HL-60/S4 (cell line): Measurements from ENCODE around the gene IMMP2L.
"Not testable (repeated sequence)": the region's sequence is repeated elsewhere in the genome, so short reads cannot be mapped to it uniquely, and the experiment has no call there.

Experiments
- in situ Hi-C: fragments of 300-500 bp; cut with MboI; formaldehyde crosslinking; loops from 2 replicates; pipeline ENCODE4 v1.14.3; 2022; ENCODE audit warnings: low sequenced_read_pairs

IMMP2L gene

DNA sequence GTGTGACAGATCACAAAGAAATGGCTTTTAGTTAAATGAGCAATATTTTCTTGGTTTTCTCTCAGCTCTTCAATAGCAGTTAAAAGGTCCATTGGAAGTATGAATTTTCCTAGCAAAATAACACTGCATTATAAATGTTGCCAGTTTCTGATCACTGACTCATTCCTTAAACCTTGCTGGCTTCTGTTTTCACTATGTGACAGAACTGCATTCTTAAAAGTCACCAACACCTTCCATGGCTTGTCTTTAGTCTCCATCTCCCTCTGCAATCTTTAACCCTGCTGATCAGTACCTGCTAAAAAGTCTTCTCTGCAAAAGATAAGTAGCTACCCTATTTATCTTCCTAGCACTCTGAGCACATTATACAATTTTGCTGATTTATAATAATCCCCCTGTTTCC, 876.4 kb downstream of the IMMP2L start:
- in situ Hi-C loops, result no loop called here

DNA sequence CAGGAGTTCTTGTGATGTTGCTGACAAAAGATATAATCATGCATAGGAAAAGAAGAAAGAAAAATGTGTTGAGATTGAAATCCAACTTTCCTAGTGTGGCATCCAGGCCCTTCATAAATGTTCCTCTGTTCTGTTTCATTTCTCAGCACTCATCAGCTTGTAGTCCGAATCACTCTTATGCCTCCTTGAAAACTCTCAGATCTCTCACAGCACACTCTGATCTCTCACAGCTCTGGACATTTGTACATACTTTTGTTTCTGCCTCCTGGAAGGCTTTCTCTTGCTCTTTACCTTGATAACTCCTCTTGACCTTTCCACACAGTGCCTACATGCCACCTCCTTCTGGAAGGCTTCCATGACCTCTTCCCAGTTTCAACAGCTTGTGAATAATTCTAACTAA, 880.4 kb downstream of the IMMP2L start:
- in situ Hi-C loops, result no loop called here

DNA sequence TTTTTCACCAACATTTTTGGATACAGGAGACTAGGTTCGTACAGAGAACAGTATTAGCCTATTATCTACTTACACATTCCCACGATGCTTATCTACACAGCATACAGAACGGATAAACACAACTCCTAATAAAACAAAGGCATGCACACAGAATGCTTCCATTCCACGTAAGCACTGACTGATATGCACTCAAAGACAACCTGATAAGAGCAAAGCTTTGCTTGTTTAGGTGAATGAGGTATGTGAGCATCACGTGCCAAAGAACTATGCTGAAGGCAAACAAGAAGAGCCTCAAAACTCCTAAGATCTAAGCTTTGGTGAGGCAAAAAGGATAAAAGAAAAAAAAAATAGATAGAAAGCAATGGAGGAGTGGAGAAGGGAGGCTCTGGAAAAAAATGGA, 884.9 kb downstream of the IMMP2L start:
- in situ Hi-C loops, result no loop called here

DNA sequence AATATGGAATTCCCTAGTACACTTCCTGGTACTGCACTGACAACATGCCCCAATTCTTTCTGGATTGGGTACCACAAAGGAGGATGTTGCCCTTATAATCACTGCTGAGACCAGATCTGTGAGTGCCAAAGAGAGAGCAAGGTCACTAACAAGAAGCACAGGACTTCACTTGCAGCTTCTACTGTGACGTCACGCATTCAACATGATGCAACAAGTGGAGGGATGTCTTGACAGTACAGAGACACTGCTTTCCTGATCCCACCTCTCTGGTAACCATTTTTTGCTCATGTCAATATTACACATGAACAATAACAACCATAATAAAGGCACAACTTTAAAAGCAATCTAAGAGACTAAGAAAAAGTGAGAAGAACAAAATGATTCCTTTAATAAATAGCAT, 885.5 kb downstream of the IMMP2L start:
- in situ Hi-C loops, result no loop called here

DNA sequence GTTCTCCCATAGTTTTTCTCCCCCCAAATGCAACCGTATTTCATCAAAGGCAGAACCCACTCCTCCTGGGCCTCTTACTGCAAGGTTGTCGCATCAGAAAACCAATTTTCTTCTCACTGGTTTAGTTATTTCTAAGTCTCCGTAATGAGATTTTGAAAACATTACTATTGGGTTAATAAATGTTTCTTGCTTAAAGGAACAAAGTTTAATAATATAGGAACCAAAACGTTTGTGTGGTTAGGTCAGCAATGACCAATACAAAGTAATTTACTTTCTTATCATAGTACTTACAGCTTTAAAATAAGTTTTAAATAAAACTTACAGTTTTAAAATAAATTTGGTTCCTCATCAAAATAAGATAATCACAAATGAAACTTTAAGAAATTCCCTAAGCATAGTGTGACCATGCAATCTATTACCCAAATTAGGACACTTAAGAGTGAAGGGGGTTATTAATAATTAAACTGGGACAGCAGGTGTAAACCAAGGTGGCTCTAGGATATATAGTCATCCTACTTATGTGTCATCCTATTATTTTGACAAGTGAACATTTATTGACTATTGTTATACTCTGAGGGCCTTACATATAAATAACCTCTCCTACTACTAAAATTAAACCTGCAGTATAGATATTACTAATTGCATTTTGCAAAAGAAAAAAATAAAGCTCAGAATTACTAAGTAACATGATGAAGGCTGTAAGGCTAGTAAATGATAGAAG, 886.7 kb downstream of the IMMP2L start:
- in situ Hi-C loops, result no loop called here

DNA sequence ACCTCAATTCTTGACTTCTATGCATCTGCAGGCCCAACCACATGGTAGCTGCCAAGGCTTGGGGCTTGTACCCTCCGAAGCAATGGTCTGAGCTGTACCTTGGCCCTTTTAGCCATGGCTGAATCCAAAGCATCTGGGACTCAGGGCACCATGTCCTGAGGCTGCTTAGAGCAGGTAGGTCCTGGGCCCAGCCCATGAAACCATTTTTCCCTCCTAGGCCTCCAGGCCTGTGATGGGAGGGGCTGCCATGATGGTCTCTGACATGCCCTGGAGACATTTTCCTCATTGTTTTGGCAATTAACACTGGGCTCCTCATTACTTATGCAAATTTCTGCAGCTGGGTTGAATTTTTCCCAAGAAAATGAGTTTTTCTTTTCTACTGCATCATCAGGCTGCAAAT, 889.1 kb downstream of the IMMP2L start:
- in situ Hi-C loops, result no loop called here

DNA sequence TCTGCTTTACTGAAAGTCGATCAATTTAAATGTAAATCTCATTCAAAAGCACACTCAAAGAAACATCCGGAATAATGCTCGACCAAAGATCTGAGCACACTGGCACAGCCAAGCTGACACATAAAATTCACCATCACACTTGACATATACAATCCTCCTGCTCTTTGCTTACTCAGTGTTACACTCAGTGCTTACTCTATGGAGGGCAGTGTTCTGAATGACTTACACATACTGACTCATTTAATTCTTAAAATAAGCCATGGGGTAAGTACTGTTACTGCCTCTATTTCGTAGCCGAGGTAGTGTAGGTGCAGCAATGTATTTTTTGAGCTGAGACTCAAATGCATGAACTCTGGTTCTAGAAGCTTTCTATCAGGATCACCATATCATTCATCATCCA, 892.9 kb downstream of the IMMP2L start:
- in situ Hi-C loops, result no loop called here

DNA sequence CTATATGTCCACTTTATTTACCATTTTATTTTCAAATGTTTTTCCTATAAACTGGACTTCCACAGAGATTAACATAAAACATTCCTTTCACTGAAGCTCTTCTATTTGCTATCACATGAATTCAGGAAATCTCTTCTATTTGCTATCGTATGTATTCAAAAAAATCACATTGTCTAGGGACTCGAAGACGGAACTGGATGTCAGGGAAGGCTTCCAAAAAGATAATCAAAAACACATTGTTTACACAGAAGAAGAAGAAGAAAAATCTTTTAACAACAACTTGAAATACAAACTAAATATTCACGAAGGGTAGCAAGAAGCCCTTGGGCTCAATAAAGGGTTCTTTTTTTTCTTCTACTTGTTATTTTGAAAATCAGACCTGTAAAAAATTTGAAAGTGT, 897.5 kb downstream of the IMMP2L start:
- in situ Hi-C loops, result no loop called here

DNA sequence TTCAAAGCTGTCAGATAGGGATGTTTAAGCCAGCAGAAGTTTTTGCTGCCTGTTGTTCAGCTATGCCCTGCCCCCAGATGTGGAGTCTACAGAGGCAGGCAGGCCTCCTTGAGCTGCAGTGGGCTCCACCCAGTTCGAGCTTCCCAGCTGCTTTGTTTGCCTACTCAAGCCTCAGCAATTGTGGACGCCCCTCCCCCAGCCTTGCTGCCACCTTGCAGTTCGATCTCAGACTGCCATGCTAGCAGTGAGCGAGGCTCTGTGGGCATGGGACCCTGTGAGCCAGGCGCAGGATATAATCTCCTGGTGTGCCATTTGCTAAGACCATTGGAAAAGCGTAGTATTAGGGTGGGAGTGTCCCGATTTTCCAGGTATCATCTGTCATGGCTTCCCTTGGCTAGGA, 901.7 kb downstream of the IMMP2L start:
- in situ Hi-C loops, result not testable (repeated sequence)

DNA sequence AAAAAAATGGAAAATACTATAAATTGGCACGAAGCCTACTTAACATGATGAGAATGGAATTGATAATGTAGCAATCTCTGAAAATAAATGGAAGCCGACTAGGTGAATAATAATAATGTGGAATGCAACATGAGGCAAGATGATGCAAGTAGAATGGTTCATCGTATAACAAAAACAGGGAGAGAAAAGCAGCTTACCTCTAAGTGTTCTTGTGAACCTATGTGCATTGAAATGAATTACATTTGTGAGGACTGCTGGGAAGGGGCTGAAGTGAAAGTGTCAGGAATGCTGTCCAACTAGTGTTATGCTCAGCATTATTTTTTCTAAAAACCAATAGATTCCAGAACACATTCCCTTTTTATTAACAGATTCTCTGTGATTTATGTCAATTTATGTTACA, 912.0 kb downstream of the IMMP2L start:
- in situ Hi-C loops, result no loop called here

DNA sequence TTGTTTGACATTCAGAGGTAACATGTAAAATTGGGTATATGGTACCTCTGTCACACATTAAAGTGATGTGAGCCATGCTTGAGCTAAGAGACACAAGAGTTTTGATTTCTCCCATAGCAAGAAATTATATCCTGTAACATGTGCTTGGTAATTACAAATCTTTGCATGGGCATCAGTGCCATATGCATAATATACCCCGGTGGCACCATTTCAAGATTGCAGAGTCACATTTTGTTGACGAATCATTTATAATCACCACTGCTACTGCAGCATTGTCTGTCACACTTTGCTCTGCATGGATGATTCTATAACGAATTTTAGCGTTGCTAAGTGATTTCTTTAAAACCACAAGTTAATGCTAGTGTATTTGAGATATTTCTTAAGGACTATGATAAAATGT, 915.0 kb downstream of the IMMP2L start:
- in situ Hi-C loops, result no loop called here

DNA sequence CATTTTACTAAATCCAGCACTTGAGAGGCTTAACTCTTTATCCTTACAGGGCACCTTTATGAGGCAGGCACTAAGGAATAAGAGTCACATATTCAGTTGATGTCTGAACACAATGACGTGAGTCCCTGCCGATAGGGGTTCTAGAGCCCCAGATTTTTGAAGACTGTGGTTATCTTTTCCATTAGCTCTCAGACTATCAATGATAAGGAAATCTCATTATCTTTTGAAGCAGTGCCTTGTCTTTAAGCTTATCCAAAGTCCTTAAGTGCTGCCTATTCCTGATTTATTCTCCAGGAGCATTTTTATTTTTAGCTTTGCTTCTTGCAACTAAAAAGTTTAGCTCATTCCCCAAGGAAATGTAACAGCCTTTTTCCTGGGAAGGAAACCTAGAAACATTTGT, 915.5 kb downstream of the IMMP2L start:
- in situ Hi-C loops, result no loop called here

DNA sequence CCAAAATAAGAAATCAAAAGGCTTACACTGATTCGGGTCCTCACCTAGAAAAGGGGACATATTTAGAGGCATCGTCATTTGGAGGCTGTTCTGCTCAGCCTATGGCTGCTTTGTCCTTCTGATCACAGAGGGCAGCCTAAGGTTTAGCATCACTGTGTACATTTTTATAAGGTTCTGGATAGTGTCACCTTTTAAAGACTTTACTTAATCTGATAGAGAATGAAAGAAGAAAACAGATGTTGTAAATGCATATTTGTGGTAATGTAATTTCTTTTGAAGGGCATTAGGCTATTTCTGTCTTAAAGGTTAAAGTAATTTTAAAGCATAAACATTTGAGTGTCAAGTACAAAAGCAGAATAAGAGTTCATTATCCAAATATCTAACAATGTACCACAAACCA, 916.7 kb downstream of the IMMP2L start:
- in situ Hi-C loops, result no loop called here

DNA sequence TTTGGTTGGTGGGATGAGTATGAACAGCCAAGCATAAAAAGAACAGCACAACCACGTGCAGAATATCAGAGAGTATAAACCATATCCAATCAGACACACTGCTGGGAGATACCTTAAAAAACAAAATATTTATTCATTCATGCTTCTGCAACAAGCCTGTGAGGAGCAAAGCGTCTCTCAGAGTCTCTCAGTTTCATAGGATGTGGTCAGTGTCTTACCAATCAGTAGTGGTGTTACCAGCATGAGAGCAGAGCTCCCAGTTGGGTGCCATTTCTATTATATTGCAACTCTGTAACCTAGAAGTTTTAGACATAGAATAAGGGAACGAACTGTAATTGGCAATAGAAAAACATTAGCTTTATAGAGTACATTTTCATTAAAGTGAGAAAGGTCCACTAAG, 917.2 kb downstream of the IMMP2L start:
- in situ Hi-C loops, result no loop called here

DNA sequence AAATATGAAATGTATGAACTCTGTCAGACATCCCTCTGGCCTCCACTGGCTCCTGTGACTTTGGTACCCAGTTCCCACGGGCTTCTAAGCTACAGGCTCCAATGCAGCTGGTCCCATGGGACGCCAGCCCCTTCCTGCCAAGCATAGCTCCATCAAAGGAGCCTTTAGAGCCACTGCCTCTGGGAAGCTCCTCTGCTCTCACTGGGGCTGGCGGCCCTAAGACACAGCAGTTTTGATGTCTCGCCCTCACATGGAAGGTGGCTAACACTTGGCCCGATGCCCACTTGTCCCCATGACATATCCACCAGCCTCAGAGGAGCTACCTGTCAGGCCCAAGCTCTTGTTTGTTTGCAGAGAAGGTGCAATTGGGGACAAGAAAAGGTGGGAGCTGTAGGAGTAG, 925.0 kb downstream of the IMMP2L start:
- in situ Hi-C loops, result no loop called here

DNA sequence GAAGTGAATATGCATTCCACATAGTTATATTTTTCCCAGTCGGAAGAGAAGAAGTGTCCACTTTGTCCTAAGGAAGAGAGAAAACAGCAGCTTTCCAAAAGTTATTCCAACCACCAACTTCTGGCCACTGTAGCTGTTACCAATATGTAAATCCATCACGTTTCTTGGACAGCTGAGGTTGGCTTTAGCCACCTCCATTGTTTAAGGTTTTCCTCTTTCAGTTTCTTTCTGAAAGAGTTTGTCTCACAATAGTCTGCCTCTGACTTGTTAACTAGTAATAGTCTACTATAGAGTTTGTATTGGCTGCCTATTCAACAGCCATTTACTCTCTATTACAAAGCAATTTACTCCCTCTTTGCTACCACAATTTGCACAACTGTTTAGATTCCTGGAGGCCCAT, 929.0 kb downstream of the IMMP2L start:
- in situ Hi-C loops, result no loop called here

DNA sequence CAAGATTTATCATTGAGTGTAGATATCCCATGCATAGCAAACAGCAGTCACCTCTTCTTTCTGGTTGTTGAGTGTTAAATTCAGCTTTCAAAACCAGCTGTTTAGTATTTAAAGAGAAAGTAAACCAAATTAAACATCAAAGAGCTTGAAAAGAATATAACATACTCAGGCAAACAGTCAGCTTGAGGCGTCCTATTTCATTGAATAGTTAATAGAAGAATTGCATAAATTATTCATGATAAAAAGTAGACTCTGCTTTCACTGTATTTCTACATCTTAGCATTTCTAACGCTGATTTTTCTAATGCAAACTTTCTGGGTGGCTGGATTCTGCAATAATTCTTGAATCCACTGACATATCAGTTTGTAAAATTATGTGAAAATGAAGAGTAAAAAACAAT, 935.9 kb downstream of the IMMP2L start:
- in situ Hi-C loops, result no loop called here

DNA sequence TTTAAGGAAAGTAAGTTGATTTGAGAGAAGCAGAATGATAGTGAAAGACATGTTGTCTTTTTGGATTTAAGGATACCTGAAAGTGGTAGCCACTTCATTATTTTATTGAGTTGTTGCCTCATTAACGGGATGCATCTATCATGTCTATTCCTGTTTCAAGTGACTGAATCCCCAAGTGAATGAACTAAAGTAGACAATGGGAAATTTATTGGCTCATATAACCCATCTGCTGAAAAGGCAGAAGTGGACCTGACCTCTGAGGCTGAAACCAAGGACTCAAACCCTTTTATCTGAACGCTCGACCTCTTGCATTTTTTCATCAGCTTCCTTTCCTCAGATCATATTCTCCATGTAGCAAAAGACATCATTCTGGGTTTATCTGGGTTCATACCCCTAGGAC, 937.0 kb downstream of the IMMP2L start:
- in situ Hi-C loops, result no loop called here

DNA sequence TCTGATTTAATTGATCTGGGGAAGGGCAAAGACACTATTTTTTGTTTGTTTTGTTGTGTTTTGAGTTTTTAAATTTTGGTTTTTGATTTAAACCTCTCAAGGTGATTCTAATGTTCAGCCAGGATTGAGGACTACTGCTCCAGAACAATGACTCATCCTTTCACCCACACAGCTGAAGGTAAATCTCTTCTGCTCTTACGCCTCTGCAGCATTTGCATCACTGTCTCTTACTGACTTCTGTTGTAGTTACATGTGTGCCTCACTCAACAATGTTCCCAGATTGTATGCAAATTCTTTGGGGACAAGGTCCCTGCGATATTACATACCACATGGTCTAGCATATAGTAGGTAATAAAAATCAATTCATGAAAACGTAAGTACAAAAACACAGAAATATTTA, 938.9 kb downstream of the IMMP2L start:
- in situ Hi-C loops, result no loop called here

DNA sequence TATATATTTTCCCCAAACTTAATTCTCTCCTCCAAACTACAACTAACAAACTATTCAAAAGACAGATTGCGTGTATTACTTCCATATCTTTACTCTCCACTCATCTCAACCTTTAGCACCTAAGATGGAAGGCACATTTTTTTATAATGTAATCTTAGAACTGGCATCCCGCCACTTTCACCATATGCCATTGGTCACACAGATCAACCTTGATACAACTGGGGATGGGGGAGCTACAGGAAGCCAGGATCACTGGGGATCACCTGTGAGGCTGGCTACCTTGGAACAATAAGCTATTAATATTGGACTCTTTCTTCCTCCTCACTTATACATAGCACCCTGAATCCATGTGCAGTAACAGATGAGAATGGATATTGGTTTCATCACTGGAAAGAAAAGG, 941.0 kb downstream of the IMMP2L start:
- in situ Hi-C loops, result no loop called here

DNA sequence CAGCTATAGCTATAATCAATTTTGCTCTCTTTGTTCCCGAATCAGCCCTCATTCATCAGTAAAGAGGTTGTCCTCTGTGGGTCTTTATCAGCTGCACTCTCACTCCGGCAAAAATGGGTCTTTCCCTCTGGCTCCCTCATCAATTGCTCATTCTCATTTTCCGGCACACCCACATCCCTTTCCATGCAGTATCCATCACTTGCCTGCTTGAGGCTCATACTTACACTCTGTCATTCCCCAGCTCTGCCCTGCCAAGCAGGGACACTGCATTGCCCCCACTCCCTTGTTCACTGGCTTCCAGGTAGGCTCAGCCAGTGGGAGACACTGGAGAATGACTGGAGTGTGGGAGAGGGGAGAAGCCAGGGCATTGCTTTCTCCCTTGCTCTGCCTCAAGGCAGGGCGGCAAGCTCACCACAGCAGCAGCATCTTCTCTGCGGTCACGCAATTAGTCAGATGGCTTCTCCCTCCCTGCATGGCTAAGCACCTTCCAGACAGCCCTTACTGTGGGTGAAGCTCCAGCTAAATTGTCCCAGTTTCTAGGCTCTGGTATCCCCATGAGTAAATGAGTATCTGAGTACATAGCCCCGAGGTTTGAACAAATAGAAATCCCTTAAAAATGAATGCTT, 942.1 kb downstream of the IMMP2L start:
- in situ Hi-C loops, result no loop called here
